Measurements from ENCODE around the gene SHBG. TPM values are rescaled to one million over a fixed set of nuclear protein-coding genes. Genes with fewer than 3 reads are reported as not detected.
"Not testable (repeated sequence)": the region's sequence is repeated elsewhere in the genome, so short reads cannot be mapped to it uniquely, and the experiment has no call there.

The SHBG gene
- total RNA-seq, 2 experiments from 2014 or later: 0.53 TPM; not detected in 1

GRCh38 chr17:7618608-7619007, 11.3 kb upstream of the SHBG start:
- DNase-seq (ENCODE audit: low spot score): no peak
- H4K20me1 ChIP-seq (ENCODE audit: insufficient read depth, low read length): peaks cover 5% of the 10 kb centered on the region; the same call in 1 of the 2 replicates
- H3K4me3 ChIP-seq (ENCODE audit: low read depth, low read length, poor library complexity, severe bottlenecking): no peak overlapping the region
- H3K4me2 ChIP-seq (ENCODE audit: low read length): no peak overlapping the region
- TF ChIP-seq EZH2phosphoT487 (IDR thresholded peaks at IDR 0.05; ENCODE audit: borderline replicate concordance, low read depth, low read length): no peak
- no peak for TF ChIP-seq CTCF (conservative IDR thresholded peaks at IDR 0.05; ENCODE audit: low read length)
- peaks cover 3% of the 10 kb centered on the region for H3K4me1 ChIP-seq (ENCODE audit: insufficient read depth, low read length, poor library complexity, severe bottlenecking)
- POLR2A ChIA-PET: interaction anchor here (0.7 kb wide), 2 partner anchors 8 to 378 kb away, joined by 3 read pairs; no protein-coding TSS in a partner anchor
- H3K79me2 ChIP-seq (ENCODE audit: insufficient read depth, low read depth, low read length): peaks cover 7% of the 10 kb centered on the region
- no peak overlapping the region for H2AFZ ChIP-seq (ENCODE audit: low read length)
- intact Hi-C loops (cut with micrococcal nuclease; ENCODE audit: unreplicated experiment): no loop called here
- H3K9me2 ChIP-seq (ENCODE audit: insufficient read depth, low read length): no peaks in the 10 kb centered on the region
- CTCF ChIA-PET (ENCODE audit: unreplicated experiment): no interaction called here
- BruUV-seq (replicated peaks): no TSS peak
- H3K36me3 ChIP-seq (ENCODE audit: insufficient read depth, low read length): no peaks in the 10 kb centered on the region
- H3K9me3 ChIP-seq (ENCODE audit: low read length): no peaks in the 10 kb centered on the region
- no peak overlapping the region for H3K27ac ChIP-seq (ENCODE audit: low read depth, low read length, poor library complexity, severe bottlenecking)

GRCh38 chr17:7620835-7621234, 9.1 kb upstream of the SHBG start:
- Histone ChIP-seq H2AFZ (ENCODE audit: low read length) (no peak overlapping the region), H3K9me3 (ENCODE audit: low read length) (no peaks in the 10 kb centered on the region), H3K9me2 (ENCODE audit: insufficient read depth, low read length) (no peaks in the 10 kb centered on the region), H3K4me2 (ENCODE audit: low read length) (no peak overlapping the region), H3K4me1 (ENCODE audit: insufficient read depth, low read length, poor library complexity, severe bottlenecking) (no peaks in the 10 kb centered on the region), H3K36me3 (ENCODE audit: insufficient read depth, low read length) (no peaks in the 10 kb centered on the region), H3K79me2 (ENCODE audit: insufficient read depth, low read depth, low read length) (no peaks in the 10 kb centered on the region), H3K4me3 (ENCODE audit: low read depth, low read length, poor library complexity, severe bottlenecking) (no peak overlapping the region), H3K27ac (ENCODE audit: low read depth, low read length, poor library complexity, severe bottlenecking) (no peak overlapping the region), H4K20me1 (ENCODE audit: insufficient read depth, low read length) (no peaks in the 10 kb centered on the region)
- no TSS peak for BruUV-seq (replicated peaks)
- no peak for TF ChIP-seq CTCF (conservative IDR thresholded peaks at IDR 0.05; ENCODE audit: low read length)
- no peak for TF ChIP-seq EZH2phosphoT487 (IDR thresholded peaks at IDR 0.05; ENCODE audit: borderline replicate concordance, low read depth, low read length)
- intact Hi-C loops (cut with micrococcal nuclease; ENCODE audit: unreplicated experiment): no loop called here
- ChIA-PET POLR2A (interaction anchor here (0.6 to 1.2 kb wide), 2 partner anchors 12 to 68 kb away, joined by 3 read pairs; no protein-coding TSS in a partner anchor), CTCF (ENCODE audit: unreplicated experiment) (no interaction called here)
- DNase-seq (ENCODE audit: low spot score): no peak

DNA sequence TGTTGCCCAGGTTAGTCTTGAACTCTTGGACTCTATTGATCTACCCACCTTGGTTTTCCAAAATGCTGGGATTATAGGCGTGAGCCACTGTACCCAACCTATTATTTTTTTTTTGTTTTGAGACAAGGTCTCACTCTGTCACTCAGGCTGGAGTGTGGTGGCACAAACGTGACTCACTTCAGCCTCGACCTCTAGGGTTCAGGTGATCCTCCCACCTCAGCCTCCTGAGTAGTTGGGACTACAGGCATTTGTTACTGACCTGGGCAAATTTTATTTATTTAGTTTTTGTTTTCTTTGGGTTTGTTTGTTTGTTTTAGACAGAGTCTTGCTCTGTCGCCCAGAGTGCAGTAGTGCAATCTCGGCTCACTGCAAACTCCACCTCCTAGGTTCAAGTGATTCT, 6.3 kb upstream of the SHBG start:
- no TSS peak for BruUV-seq (replicated peaks)
- DNase-seq (ENCODE audit: low spot score): no peak
- no peaks in the 10 kb centered on the region for H4K20me1 ChIP-seq (ENCODE audit: insufficient read depth, low read length)
- TF ChIP-seq EZH2phosphoT487 (IDR thresholded peaks at IDR 0.05; ENCODE audit: borderline replicate concordance, low read depth, low read length): no peak
- TF ChIP-seq CTCF (conservative IDR thresholded peaks at IDR 0.05; ENCODE audit: low read length): no peak
- POLR2A ChIA-PET: no interaction called here
- H3K36me3 ChIP-seq (ENCODE audit: insufficient read depth, low read length): no peaks in the 10 kb centered on the region
- CTCF ChIA-PET (ENCODE audit: unreplicated experiment): no interaction called here
- H3K4me3 ChIP-seq (ENCODE audit: low read depth, low read length, poor library complexity, severe bottlenecking): no peak overlapping the region
- H3K27ac ChIP-seq (ENCODE audit: low read depth, low read length, poor library complexity, severe bottlenecking): no peak overlapping the region
- no peaks in the 10 kb centered on the region for H3K9me2 ChIP-seq (ENCODE audit: insufficient read depth, low read length)
- no peak overlapping the region for H2AFZ ChIP-seq (ENCODE audit: low read length)
- H3K79me2 ChIP-seq (ENCODE audit: insufficient read depth, low read depth, low read length): no peaks in the 10 kb centered on the region
- intact Hi-C loops (cut with micrococcal nuclease; ENCODE audit: unreplicated experiment): no loop called here
- no peak overlapping the region for H3K4me2 ChIP-seq (ENCODE audit: low read length)
- H3K9me3 ChIP-seq (ENCODE audit: low read length): no peaks in the 10 kb centered on the region
- H3K4me1 ChIP-seq (ENCODE audit: insufficient read depth, low read length, poor library complexity, severe bottlenecking): peaks cover 4% of the 10 kb centered on the region

DNA sequence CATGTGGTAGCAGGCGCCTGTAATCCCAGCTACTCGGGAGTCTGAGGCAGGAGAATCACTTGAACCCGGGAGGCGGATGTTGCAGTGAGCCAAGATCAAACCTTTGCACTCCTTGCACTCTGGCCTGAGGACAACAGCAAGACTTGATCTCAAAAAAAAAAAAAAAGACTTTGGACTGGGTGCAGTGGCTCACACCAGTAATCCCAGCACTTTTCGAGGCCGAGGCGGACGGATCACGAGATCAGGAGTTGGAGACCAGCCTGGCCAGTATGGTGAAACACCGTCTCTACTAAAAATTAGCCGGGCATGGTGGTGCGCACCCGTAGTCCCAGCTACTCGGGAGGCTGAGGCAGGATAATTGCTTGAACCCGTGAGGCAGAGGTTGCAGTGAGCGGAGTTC, 4.2 kb upstream of the SHBG start:
- BruUV-seq (replicated peaks); H3K4me2 ChIP-seq (ENCODE audit: low read length); H3K9me2 ChIP-seq (ENCODE audit: insufficient read depth, low read length); H3K4me3 ChIP-seq (ENCODE audit: low read depth, low read length, poor library complexity, severe bottlenecking); H3K36me3 ChIP-seq (ENCODE audit: insufficient read depth, low read length); CTCF ChIA-PET (ENCODE audit: unreplicated experiment); H2AFZ ChIP-seq (ENCODE audit: low read length); DNase-seq (ENCODE audit: low spot score); H3K4me1 ChIP-seq (ENCODE audit: insufficient read depth, low read length, poor library complexity, severe bottlenecking); H3K27ac ChIP-seq (ENCODE audit: low read depth, low read length, poor library complexity, severe bottlenecking); H3K9me3 ChIP-seq (ENCODE audit: low read length); H3K79me2 ChIP-seq (ENCODE audit: insufficient read depth, low read depth, low read length); H4K20me1 ChIP-seq (ENCODE audit: insufficient read depth, low read length); POLR2A ChIA-PET: not testable (repeated sequence)
- intact Hi-C loops (cut with micrococcal nuclease; ENCODE audit: unreplicated experiment): loop anchor here (2.0 kb wide), 1 partner anchor 61 kb away; the partner anchor contains the start of gene TP53
